Progenitor cell of endocrine pancreas (in vitro differentiated cells): ENCODE results near the gene MIS18A. TPM values are rescaled to one million over a fixed set of nuclear protein-coding genes. Genes with fewer than 3 reads are reported as not detected.

ENCODE experiments used
- DNase-seq: peaks from one replicate; pipeline ENCODE4 v3.0.0; 2021; ENCODE audit warnings: low spot score; ENCODE audit not compliant: unreplicated experiment
- H3K27ac Mint-ChIP-seq: 2 replicates; pipeline ENCODE4 v1.8.0; 2021; ENCODE audit warnings: mild to moderate bottlenecking, moderate library complexity, mixed read lengths
- H3K27me3 Mint-ChIP-seq: 2 replicates; pipeline ENCODE4 v1.8.0; 2021; ENCODE audit warnings: mixed read lengths
- H3K36me3 Mint-ChIP-seq: 2 replicates; pipeline ENCODE4 v1.8.0; 2022; ENCODE audit warnings: mixed read lengths; ENCODE audit not compliant: insufficient read depth
- H3K4me1 Mint-ChIP-seq: 2 replicates; pipeline ENCODE4 v1.8.0; 2021; ENCODE audit warnings: low read depth, mixed read lengths
- H3K4me3 Mint-ChIP-seq: 2 replicates; pipeline ENCODE4 v1.8.0; 2021; ENCODE audit warnings: low read depth, mild to moderate bottlenecking, moderate library complexity, mixed read lengths
- H3K9me3 Mint-ChIP-seq: 2 replicates; pipeline ENCODE4 v1.8.0; 2021; ENCODE audit warnings: low read depth, mixed read lengths
- total RNA-seq: library from RNA; stranded (reverse); gene quantifications from 2 replicates; pipeline ENCODE4 v1.2.1, GENCODE V29; 2021
- TF ChIP-seq, protein P1 (sequence below): fragments of 200-600 bp; sonication (generic); IDR thresholded peaks from one replicate; pipeline ENCODE4 v1.5.0; 2021; ENCODE audit warnings: antibody characterized with exemption, mild to moderate bottlenecking; ENCODE audit not compliant: unreplicated experiment

MIS18A gene
- total RNA-seq, 1 donor from 2014 or later = 23.6 TPM

- DNase-seq = no peak
- peaks cover 2% of the 10 kb centered on the region for H3K9me3 Mint-ChIP-seq
- no peaks in the 10 kb centered on the region for H3K36me3 Mint-ChIP-seq
- H3K27me3 Mint-ChIP-seq = peaks cover 8% of the 10 kb centered on the region
- no peak overlapping the region for H3K4me3 Mint-ChIP-seq
- H3K4me1 Mint-ChIP-seq = no peaks in the 10 kb centered on the region
- no peak overlapping the region for H3K27ac Mint-ChIP-seq
- TF ChIP-seq, protein P1, sequence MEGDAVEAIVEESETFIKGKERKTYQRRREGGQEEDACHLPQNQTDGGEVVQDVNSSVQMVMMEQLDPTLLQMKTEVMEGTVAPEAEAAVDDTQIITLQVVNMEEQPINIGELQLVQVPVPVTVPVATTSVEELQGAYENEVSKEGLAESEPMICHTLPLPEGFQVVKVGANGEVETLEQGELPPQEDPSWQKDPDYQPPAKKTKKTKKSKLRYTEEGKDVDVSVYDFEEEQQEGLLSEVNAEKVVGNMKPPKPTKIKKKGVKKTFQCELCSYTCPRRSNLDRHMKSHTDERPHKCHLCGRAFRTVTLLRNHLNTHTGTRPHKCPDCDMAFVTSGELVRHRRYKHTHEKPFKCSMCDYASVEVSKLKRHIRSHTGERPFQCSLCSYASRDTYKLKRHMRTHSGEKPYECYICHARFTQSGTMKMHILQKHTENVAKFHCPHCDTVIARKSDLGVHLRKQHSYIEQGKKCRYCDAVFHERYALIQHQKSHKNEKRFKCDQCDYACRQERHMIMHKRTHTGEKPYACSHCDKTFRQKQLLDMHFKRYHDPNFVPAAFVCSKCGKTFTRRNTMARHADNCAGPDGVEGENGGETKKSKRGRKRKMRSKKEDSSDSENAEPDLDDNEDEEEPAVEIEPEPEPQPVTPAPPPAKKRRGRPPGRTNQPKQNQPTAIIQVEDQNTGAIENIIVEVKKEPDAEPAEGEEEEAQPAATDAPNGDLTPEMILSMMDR = no peak
These were observed 37.8 kb downstream of the MIS18A start for GRCh38 chr21:32240851-32241687.

GRCh38 chr21:32239551-32239950 is 39.3 kb downstream of the MIS18A start:
- H3K27ac Mint-ChIP-seq = no peak overlapping the region
- TF ChIP-seq, protein P1 = no peak
- H3K27me3 Mint-ChIP-seq = no peaks in the 10 kb centered on the region
- H3K9me3 Mint-ChIP-seq = peaks cover 2% of the 10 kb centered on the region
- no peak overlapping the region for H3K4me3 Mint-ChIP-seq
- H3K36me3 Mint-ChIP-seq = no peaks in the 10 kb centered on the region
- no peaks in the 10 kb centered on the region for H3K4me1 Mint-ChIP-seq
- no peak for DNase-seq

DNA sequence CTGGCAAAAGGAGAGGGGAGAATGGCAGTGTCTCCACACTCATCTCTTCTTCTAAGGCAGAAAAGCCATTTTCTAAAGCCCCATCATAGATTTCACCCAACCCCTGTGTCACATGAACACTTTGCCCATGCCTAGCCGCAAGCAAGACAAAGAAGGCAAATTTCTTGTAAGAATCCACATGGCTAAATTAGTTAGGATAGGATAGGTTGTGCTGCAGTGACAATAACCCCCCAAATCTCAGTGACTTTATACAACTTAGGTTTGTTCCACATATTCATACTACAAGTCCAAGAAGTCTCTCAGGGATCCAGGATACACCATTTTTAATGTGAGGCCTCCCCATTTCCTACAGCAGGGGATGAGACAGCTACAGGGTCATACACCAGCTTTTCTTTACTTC is 40.8 kb downstream of the MIS18A start:
- no peak for DNase-seq
- Mint-ChIP-seq H3K27me3 (no peaks in the 10 kb centered on the region), H3K36me3 (no peaks in the 10 kb centered on the region), H3K9me3 (peaks cover 2% of the 10 kb centered on the region), H3K27ac (no peak overlapping the region), H3K4me3 (no peak overlapping the region), H3K4me1 (no peaks in the 10 kb centered on the region)
- TF ChIP-seq, protein P1 = no peak

DNA sequence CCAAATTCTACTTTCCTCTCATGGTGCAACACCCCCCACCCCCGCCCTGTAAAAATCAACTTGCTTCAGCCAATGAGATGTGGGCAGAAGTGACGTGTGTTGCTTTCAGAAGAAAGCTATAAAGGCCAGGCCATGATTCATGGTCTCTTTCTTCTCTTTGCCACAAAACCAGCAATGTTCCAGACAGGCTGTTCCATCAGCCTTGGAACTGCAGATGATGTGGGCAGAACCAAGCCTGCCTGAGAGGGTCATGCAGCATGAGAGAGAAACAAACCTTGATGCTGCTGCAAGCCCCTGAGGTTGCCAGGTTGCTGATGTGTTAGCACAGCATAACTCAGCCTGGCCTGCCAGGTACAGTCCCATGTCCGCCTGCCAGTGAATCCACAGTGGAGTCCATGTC is 41.8 kb downstream of the MIS18A start:
- no peak overlapping the region for H3K27ac Mint-ChIP-seq
- H3K36me3 Mint-ChIP-seq = no peaks in the 10 kb centered on the region
- no peak for DNase-seq
- no peaks in the 10 kb centered on the region for H3K4me1 Mint-ChIP-seq
- TF ChIP-seq, protein P1 = no peak
- H3K4me3 Mint-ChIP-seq = no peak overlapping the region
- H3K27me3 Mint-ChIP-seq = no peaks in the 10 kb centered on the region
- H3K9me3 Mint-ChIP-seq = peaks cover 2% of the 10 kb centered on the region

- H3K27ac Mint-ChIP-seq = no peak overlapping the region
- TF ChIP-seq, protein P1 = no peak
- no peaks in the 10 kb centered on the region for H3K9me3 Mint-ChIP-seq
- no peak overlapping the region for H3K4me3 Mint-ChIP-seq
- no peaks in the 10 kb centered on the region for H3K4me1 Mint-ChIP-seq
- no peaks in the 10 kb centered on the region for H3K36me3 Mint-ChIP-seq
- no peaks in the 10 kb centered on the region for H3K27me3 Mint-ChIP-seq
- no peak for DNase-seq
These were observed 45.0 kb downstream of the MIS18A start for GRCh38 chr21:32233722-32234301.
